ENCODE measurements around the gene CIAPIN1. TPM values are rescaled to one million over a fixed set of nuclear protein-coding genes. Genes with fewer than 3 reads are reported as not detected.

Gene CIAPIN1
- total RNA-seq, 4 donors from 2014 or later: 37.7 to 65.5 (median 46.2) TPM

DNA sequence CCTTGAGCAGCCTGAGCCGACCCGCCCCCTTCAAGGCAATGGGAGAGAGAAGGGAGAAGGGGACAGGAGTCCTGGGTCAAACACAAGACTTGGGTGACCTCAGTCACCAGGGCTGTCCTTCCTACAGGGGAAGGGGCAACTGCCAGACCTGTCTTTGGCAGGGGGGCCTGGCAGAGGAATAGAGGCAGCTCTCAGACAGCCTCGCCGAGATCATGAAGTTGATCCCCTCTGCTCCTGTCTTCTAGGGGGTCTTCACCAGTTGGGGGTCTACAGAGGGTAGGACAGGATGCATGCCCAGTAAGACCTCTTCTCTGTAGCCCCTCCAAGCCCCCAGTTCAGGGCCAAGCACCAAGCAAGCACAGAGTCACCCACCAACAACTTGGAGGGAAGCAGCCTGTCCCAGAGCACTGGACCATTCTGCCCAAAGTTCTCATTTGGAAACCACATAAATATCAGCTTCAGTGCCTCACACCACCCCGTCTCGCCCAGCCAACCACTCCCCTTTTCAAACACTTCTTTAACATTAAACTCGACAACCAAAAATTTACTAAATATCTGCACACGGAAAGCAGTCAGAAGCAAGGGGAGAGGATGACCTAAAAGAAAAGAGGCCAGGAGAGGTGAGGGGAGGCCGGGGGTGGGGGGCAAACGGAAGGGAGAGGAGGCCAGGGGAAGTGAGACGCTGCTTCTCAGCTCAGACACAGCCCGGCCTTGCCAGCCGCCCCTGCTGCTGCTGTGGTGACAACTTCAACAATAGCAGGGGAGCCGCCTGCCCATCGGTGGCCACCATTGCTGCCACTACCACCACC lies 31.4 kb upstream of the CIAPIN1 start:
- DNase-seq: peak in 2 of 3 donors; percentile 44 to 47
- Histone ChIP-seq H3K27ac (peak overlapping the region in 2 of 4 donors; percentile 90 to 94), H3K4me3 (peak overlapping the region; percentile 20 to 64 (median 41)), H3K4me1 (peaks cover 5 to 49% (median 11%) of the 10 kb centered on the region in 4 donors), H3K9me3 (no peaks in the 10 kb centered on the region), H3K36me3 (peaks cover 0 to 19% (median 0%) of the 10 kb centered on the region in 3 donors), H3K27me3 (no peaks in the 10 kb centered on the region)
- TF ChIP-seq POLR2A (IDR thresholded peaks at IDR 0.05): no peak

DNA sequence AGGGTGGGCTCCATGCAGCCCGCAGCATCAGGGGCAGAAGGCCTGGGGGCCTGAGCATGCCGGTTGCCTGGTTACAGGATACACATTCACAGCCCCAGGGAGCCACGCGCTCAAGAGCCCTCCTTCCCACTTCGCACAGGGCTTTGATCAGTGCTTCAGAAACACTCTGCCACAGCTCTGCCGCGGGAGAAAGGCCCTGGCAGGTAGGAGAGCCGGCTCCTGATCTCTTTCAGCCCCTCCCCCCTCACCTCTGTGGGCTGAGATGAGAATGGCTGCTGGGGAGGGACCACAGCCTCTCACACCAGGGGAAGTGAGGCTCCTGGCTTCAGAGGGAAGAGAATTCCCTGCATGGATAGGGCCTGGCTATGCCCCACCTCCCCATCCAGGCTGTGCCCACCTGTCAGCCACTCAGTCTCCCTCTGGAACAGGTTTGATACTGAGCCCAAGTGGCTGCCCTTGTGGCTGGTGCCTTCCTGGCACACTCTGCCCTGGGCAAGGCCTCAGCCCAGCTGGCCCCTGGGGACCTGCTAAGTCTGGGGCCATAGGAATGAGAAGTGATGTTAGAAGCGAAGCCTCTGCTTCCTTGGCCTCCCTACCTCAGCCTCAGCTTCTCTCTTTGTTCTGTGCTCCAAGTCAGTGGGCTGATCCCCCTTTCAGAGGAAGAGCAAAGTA lies 30.5 kb upstream of the CIAPIN1 start:
- H3K4me3 ChIP-seq: peak overlapping the region in 2 of 4 donors; percentile 58 to 64
- H3K36me3 ChIP-seq: peaks cover 0 to 28% (median 0%) of the 10 kb centered on the region in 3 donors
- TF ChIP-seq, protein P1, sequence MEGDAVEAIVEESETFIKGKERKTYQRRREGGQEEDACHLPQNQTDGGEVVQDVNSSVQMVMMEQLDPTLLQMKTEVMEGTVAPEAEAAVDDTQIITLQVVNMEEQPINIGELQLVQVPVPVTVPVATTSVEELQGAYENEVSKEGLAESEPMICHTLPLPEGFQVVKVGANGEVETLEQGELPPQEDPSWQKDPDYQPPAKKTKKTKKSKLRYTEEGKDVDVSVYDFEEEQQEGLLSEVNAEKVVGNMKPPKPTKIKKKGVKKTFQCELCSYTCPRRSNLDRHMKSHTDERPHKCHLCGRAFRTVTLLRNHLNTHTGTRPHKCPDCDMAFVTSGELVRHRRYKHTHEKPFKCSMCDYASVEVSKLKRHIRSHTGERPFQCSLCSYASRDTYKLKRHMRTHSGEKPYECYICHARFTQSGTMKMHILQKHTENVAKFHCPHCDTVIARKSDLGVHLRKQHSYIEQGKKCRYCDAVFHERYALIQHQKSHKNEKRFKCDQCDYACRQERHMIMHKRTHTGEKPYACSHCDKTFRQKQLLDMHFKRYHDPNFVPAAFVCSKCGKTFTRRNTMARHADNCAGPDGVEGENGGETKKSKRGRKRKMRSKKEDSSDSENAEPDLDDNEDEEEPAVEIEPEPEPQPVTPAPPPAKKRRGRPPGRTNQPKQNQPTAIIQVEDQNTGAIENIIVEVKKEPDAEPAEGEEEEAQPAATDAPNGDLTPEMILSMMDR (IDR thresholded peaks at IDR 0.05): no peak
- TF ChIP-seq POLR2A (IDR thresholded peaks at IDR 0.05): no peak
- H3K9me3 ChIP-seq: no peaks in the 10 kb centered on the region
- H3K27ac ChIP-seq: peak overlapping the region in 1 of 4 donors; percentile 19
- DNase-seq: peak in 1 of 3 donors; percentile 44
- H3K4me1 ChIP-seq: peaks cover 5 to 54% (median 11%) of the 10 kb centered on the region in 4 donors
- no peaks in the 10 kb centered on the region for H3K27me3 ChIP-seq

DNA sequence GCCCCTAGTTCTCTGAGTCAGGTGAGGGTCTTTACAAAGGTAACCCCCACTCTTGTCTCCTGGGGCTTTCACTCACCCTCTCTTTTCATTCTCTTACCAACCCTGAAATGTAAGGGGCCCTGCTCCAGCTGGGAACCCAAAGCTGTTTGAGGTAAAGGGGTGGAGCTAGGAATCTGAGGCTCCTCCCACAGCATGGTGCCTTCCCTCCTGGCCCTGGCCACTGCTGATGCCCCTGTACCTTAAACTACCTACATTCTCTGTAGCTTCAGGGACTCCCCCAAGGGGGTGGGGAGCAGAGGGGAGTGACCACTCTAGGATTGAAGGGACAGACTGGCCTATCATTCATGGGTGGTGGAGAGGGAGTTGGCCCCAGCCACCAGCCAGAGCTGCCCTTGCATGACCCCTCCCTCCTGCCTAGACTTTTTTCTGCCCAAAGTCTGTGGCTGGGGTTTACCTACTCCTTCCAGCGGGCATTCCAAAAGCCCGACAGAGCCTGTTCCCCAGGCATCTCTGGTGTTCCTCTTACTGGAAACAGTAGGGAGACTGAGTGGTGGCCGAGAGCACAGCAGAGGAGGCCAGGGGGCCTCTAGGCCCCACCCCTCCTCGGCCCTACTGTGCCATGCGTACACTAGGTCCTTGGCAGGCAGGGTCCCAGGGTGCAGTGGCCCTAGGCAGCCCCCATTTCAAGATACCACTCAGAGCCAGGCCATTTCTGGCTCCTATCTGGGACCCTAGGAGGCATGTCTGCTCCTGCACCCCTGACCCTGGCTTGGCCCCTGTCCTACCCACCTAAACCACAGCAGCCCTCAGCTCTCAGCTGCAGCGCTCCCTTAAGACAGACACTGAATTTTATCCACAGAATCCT lies 29.6 kb upstream of the CIAPIN1 start:
- peak in 1 of 3 donors; percentile 43 for DNase-seq
- H3K27me3 ChIP-seq: no peaks in the 10 kb centered on the region
- peaks cover 5 to 63% (median 11%) of the 10 kb centered on the region in 4 donors for H3K4me1 ChIP-seq
- TF ChIP-seq, protein P1 (IDR thresholded peaks at IDR 0.05): no peak
- TF ChIP-seq POLR2A (IDR thresholded peaks at IDR 0.05): no peak
- peak overlapping the region in 1 of 4 donors; percentile 43 for H3K27ac ChIP-seq
- H3K4me3 ChIP-seq: no peak overlapping the region
- no peaks in the 10 kb centered on the region for H3K9me3 ChIP-seq
- H3K36me3 ChIP-seq: peaks cover 0 to 34% (median 0%) of the 10 kb centered on the region in 3 donors

- peaks cover 0 to 41% (median 0%) of the 10 kb centered on the region in 3 donors for H3K36me3 ChIP-seq
- peaks cover 6 to 70% (median 11%) of the 10 kb centered on the region in 4 donors for H3K4me1 ChIP-seq
- DNase-seq: peak in 2 of 3 donors; percentile 67 to 81
- no peak overlapping the region for H3K4me3 ChIP-seq
- H3K9me3 ChIP-seq: no peaks in the 10 kb centered on the region
- H3K27ac ChIP-seq: peak overlapping the region in 1 of 4 donors; percentile 43
- TF ChIP-seq, protein P1 (IDR thresholded peaks at IDR 0.05): peak; percentile 31 to 59 (median 44)
- no peak for TF ChIP-seq POLR2A (IDR thresholded peaks at IDR 0.05)
- no peaks in the 10 kb centered on the region for H3K27me3 ChIP-seq
These were observed 28.6 kb upstream of the CIAPIN1 start for GRCh38 chr16:57475711-57476339.

- Histone ChIP-seq H3K4me1 (peaks cover 6 to 70% (median 15%) of the 10 kb centered on the region in 4 donors), H3K27ac (no peak overlapping the region), H3K36me3 (peaks cover 0 to 49% (median 0%) of the 10 kb centered on the region in 3 donors), H3K27me3 (no peaks in the 10 kb centered on the region), H3K9me3 (no peaks in the 10 kb centered on the region), H3K4me3 (no peak overlapping the region)
- peak in 1 of 3 donors; percentile 44 for DNase-seq
- TF ChIP-seq, protein P1 (IDR thresholded peaks at IDR 0.05): no peak
- TF ChIP-seq POLR2A (IDR thresholded peaks at IDR 0.05): no peak
These were observed 27.8 kb upstream of the CIAPIN1 start for GRCh38 chr16:57474671-57475661.
